Endothelial cell of umbilical vein (primary cell): ENCODE measurements around the gene C3orf80. TPM values are rescaled to one million over a fixed set of nuclear protein-coding genes. Genes with fewer than 3 reads are reported as not detected.

Experiments
- BruUV-seq: library from RNA; stranded (reverse); fragments of 400-500 nt; replicated peaks from 2 replicates; lab custom pipeline; 2021; lab: Mats Ljungman, UMichigan
- CTCF ChIA-PET: fragments of 300-600, 350-600 bp; sonication (Branson Sonifier 250); formaldehyde crosslinking; loops from one replicate; lab custom pipeline; 2021; ENCODE audit warnings: antibody characterized with exemption, inconsistent platforms; lab: Charles Lee
- POLR2A ChIA-PET: fragments of 300-600, 350-600 bp; sonication (Branson Sonifier 250); formaldehyde crosslinking; loops from one replicate; lab custom pipeline; 2021; ENCODE audit warnings: antibody characterized with exemption, inconsistent platforms; lab: Charles Lee
- DNase-seq: peaks from one replicate; pipeline ENCODE4 v3.0.0-alpha.2; 2011; ENCODE audit warnings: low read depth, low spot score
- FAIRE-seq: peaks from 2 replicates; lab custom pipeline; 2011; peaks lifted over from hg19 to GRCh38; lab: Jason Lieb, UNC
- H2AFZ ChIP-seq: 2 replicates; pipeline ENCODE4 v1.6.0; 2012; ENCODE audit warnings: low read depth, low read length, control low read depth, inconsistent platforms
- H3K27ac ChIP-seq: 2 replicates; pipeline ENCODE4 v1.5.1; 2011; ENCODE audit warnings: low read depth, mild to moderate bottlenecking, control low read depth, low read length, moderate library complexity; ENCODE audit not compliant: insufficient read depth
- H3K27me3 ChIP-seq, 2 experiments: 2 replicates each; pipeline versions ENCODE4 v1.6.0 to v1.6.1; 2011; ENCODE audit warnings: low read length in 2 of 2, mixed read lengths in 1 of 2; ENCODE audit not compliant: control insufficient read depth in 2 of 2, insufficient read depth in 2 of 2
- H3K36me3 ChIP-seq, 2 experiments: 2 replicates in 1 of 2; 3 replicates in 1 of 2; pipeline ENCODE4 v1.5.1; 2011; ENCODE audit warnings: low read length in 2 of 2, mild to moderate bottlenecking in 1 of 2, moderate library complexity in 1 of 2; ENCODE audit not compliant: control insufficient read depth in 2 of 2, insufficient read depth in 2 of 2; ENCODE audit errors: extremely low read depth in 1 of 2
- H3K4me1 ChIP-seq: 3 replicates; pipeline ENCODE4 v1.5.1; 2011; ENCODE audit warnings: mild to moderate bottlenecking, low read length; ENCODE audit not compliant: control insufficient read depth, insufficient read depth; ENCODE audit errors: extremely low read depth
- H3K4me2 ChIP-seq: 2 replicates; pipeline ENCODE4 v1.6.1; 2011; ENCODE audit warnings: low read length, control low read depth, mixed read lengths; ENCODE audit not compliant: insufficient read depth
- H3K4me3 ChIP-seq, 3 experiments: fragments of 200-600 bp in 1 of 3; sonication (generic), shearing (Covaris generic) in 1 of 3; replicated peaks in 1 of 3; 2 replicates each; pipeline ENCODE4 v1.5.1; 2011 to 2016; ENCODE audit warnings: control low read depth in 3 of 3, low read length in 3 of 3, mild to moderate bottlenecking in 2 of 3, inconsistent platforms in 1 of 3, low read depth in 1 of 3, moderate library complexity in 1 of 3; ENCODE audit not compliant: insufficient read depth in 1 of 3
- H3K79me2 ChIP-seq: 2 replicates; pipeline ENCODE4 v1.6.0; 2012; ENCODE audit warnings: low read length, inconsistent platforms; ENCODE audit not compliant: control insufficient read depth, insufficient read depth
- H3K9ac ChIP-seq: replicated peaks from 2 replicates; pipeline ENCODE3; 2011; ENCODE audit warnings: low read length, control low read depth; ENCODE audit not compliant: insufficient read depth; ENCODE audit errors: extremely low read depth
- H3K9me1 ChIP-seq: replicated peaks from 3 replicates; pipeline ENCODE4 v1.6.0; 2011; ENCODE audit warnings: mild to moderate bottlenecking, low read length; ENCODE audit not compliant: control insufficient read depth, insufficient read depth; ENCODE audit errors: extremely low read depth
- H3K9me3 ChIP-seq: replicated peaks from 2 replicates; pipeline ENCODE4 v1.5.1; 2012; ENCODE audit warnings: low read length, inconsistent platforms; ENCODE audit not compliant: control insufficient read depth, insufficient read depth
- H4K20me1 ChIP-seq: replicated peaks from 2 replicates; pipeline ENCODE3; 2011; ENCODE audit warnings: mild to moderate bottlenecking, low read length; ENCODE audit not compliant: control insufficient read depth, insufficient read depth; ENCODE audit errors: extremely low read depth
- CTCF ChIP-seq, 2 donors: IDR thresholded peaks; 1 replicate in 1 of 2; 2 replicates in 1 of 2; pipeline ENCODE4 v1.5.1; 2011; ENCODE audit warnings: low read length in 2 of 2, mild to moderate bottlenecking in 2 of 2, moderate library complexity in 2 of 2, control low read depth in 1 of 2, inconsistent platforms in 1 of 2, low read depth in 1 of 2; ENCODE audit not compliant: insufficient read depth in 1 of 2; ENCODE audit errors: extremely low read depth in 1 of 2
- FOS ChIP-seq: IDR thresholded peaks from 2 replicates; pipeline ENCODE4 v1.6.1; 2011; ENCODE audit warnings: mild to moderate bottlenecking, low read length, moderate library complexity, borderline replicate concordance; ENCODE audit not compliant: insufficient read depth
- GATA2 ChIP-seq: IDR thresholded peaks from 2 replicates; pipeline ENCODE4 v1.7.0; 2011; ENCODE audit warnings: low read depth, mild to moderate bottlenecking, moderate library complexity, mixed read lengths, low read length; ENCODE audit not compliant: insufficient read length, insufficient read depth
- MAX ChIP-seq: IDR thresholded peaks from 2 replicates; pipeline ENCODE4 v1.6.1; 2011; ENCODE audit not compliant: insufficient read depth, insufficient read length
- MYC ChIP-seq: IDR thresholded peaks from one replicate; pipeline ENCODE4 v1.6.1; 2011; ENCODE audit warnings: mild to moderate bottlenecking, low read depth, low read length
- POLR2AphosphoS5 ChIP-seq: IDR thresholded peaks from 2 replicates; pipeline ENCODE4 v1.6.1; 2012; ENCODE audit warnings: low read depth, mild to moderate bottlenecking, control low read depth, low read length, moderate library complexity; ENCODE audit not compliant: insufficient read depth
- dilution Hi-C: fragments of 300-500 bp; cut with MboI; formaldehyde crosslinking; loops from one replicate; pipeline ENCODE4 v1.15.0; 2019; ENCODE audit warnings: low sequenced_read_pairs; ENCODE audit not compliant: extremely low pct_ligation_motif_present
- intact Hi-C: fragments of 100-400 bp; cut with micrococcal nuclease; formaldehyde crosslinking; loops from one replicate; pipeline ENCODE4 v1.10.0; 2022
- polyA plus RNA-seq, 4 experiments: library from polyadenylated mRNA; depleted of rRNA in 3 of 4; stranded (reverse) in 3 of 4; unstranded in 1 of 4; fragments of >200 nt; gene quantifications; 2 replicates each; pipeline versions ENCODE4 v1.2.1 to v1.2.3, GENCODE V29; 2011 to 2012; ENCODE audit warnings: missing spikeins in 1 of 4
- total RNA-seq: library from RNA; stranded (reverse); gene quantifications from 2 replicates; pipeline ENCODE4 v1.2.3, GENCODE V29; 2021

C3orf80 gene
- total and polyA plus RNA-seq, 2 donors (not counting 3 experiments of a cell fraction or from before 2014, with no cell fraction given) = 0.04 TPM; not detected in 1

- Histone ChIP-seq H3K9ac (no peak overlapping the region), H2AFZ (no peak overlapping the region), H3K79me2 (no peaks in the 10 kb centered on the region), H3K4me3 (no peak overlapping the region), H3K27me3 (no peaks in the 10 kb centered on the region), H3K9me3 (no peaks in the 10 kb centered on the region), H3K9me1 (no peaks in the 10 kb centered on the region), H3K27ac (no peak overlapping the region), H4K20me1 (no peaks in the 10 kb centered on the region), H3K4me1 (no peaks in the 10 kb centered on the region), H3K36me3 (no peaks in the 10 kb centered on the region), H3K4me2 (no peak overlapping the region)
- DNase-seq (no peak), FAIRE-seq (no peak)
- no TSS peak for BruUV-seq
- intact Hi-C loops (no loop called here), dilution Hi-C loops (no loop called here)
- TF ChIP-seq CTCF (IDR thresholded peaks at IDR 0.05; ENCODE audit: extremely low read depth in 1 of 2, insufficient read depth in 1 of 2, low read depth in 1 of 2, low read length in 2 of 2) (no peak), MYC (no peak), FOS (no peak), POLR2AphosphoS5 (no peak), GATA2 (no peak)
- POLR2A ChIA-PET = no interaction called here
- CTCF ChIA-PET = no interaction called here
Measured at GRCh38 chr3:160257606-160258005, 32.4 kb downstream of the C3orf80 start.

- no peak for DNase-seq
- H3K4me2 ChIP-seq = no peak overlapping the region
Measured at GRCh38 chr3:160259589-160259988, 34.4 kb downstream of the C3orf80 start.

More at GRCh38 chr3:160259589-160259988, 34.4 kb downstream of the C3orf80 start:
- Histone ChIP-seq H3K9ac (no peak overlapping the region), H3K9me1 (no peaks in the 10 kb centered on the region), H3K27me3 (no peaks in the 10 kb centered on the region), H3K79me2 (no peaks in the 10 kb centered on the region), H3K36me3 (no peaks in the 10 kb centered on the region), H4K20me1 (no peaks in the 10 kb centered on the region), H2AFZ (no peak overlapping the region), H3K4me3 (no peak overlapping the region), H3K9me3 (no peaks in the 10 kb centered on the region), H3K4me1 (no peaks in the 10 kb centered on the region), H3K27ac (no peak overlapping the region)
- ChIA-PET POLR2A (no interaction called here), CTCF (no interaction called here)
- intact Hi-C loops (no loop called here), dilution Hi-C loops (no loop called here)
- BruUV-seq = no TSS peak
- FAIRE-seq = no peak
- no peak for TF ChIP-seq MAX
- no peak for TF ChIP-seq CTCF (IDR thresholded peaks at IDR 0.05; ENCODE audit: extremely low read depth in 1 of 2, insufficient read depth in 1 of 2, low read depth in 1 of 2, low read length in 2 of 2)
